GM13977 (cell line): Measurements from ENCODE around the gene SENP3.

Experiments used
- DNase-seq: peaks from one replicate; pipeline ENCODE4 v3.0.0; 2012; ENCODE audit warnings: low spot score
- CTCF ChIP-seq: IDR thresholded peaks from 2 replicates; pipeline ENCODE4 v1.5.1; 2012; ENCODE audit warnings: mild to moderate bottlenecking, control low read depth; ENCODE audit not compliant: insufficient read depth; ENCODE audit errors: extremely low read depth, missing control alignments
- in situ Hi-C: fragments of 300-500 bp; cut with MboI; formaldehyde crosslinking; loops from one replicate; pipeline ENCODE4 v1.12.0; 2022; ENCODE audit warnings: low sequenced_read_pairs, low pct_unique_long_range_greater_than_20kb, mixed read lengths, inconsistent platforms; ENCODE audit not compliant: unreplicated experiment

Gene SENP3

GRCh38 chr17:7528842-7529241 lies 32.9 kb upstream of the SENP3 start:
- DNase-seq, result no peak
- no peak for TF ChIP-seq CTCF
- in situ Hi-C loops, result no loop called here

GRCh38 chr17:7530023-7530900 lies 31.5 kb upstream of the SENP3 start:
- TF ChIP-seq CTCF, result no peak
- in situ Hi-C loops, result no loop called here
- DNase-seq, result no peak

- in situ Hi-C loops, result no loop called here
- TF ChIP-seq CTCF, result no peak
- no peak for DNase-seq
Observed at GRCh38 chr17:7538050-7538449, 23.7 kb upstream of the SENP3 start.

- in situ Hi-C loops, result no loop called here
- DNase-seq, result no peak
- TF ChIP-seq CTCF, result no peak
Observed at GRCh38 chr17:7538891-7539545, 22.7 kb upstream of the SENP3 start.

- no peak for TF ChIP-seq CTCF
- DNase-seq, result no peak
- in situ Hi-C loops, result no loop called here
Observed at GRCh38 chr17:7541074-7541621, 20.6 kb upstream of the SENP3 start.

- no peak for TF ChIP-seq CTCF
- DNase-seq, result no peak
- in situ Hi-C loops, result no loop called here
Observed at GRCh38 chr17:7544911-7545310, 16.8 kb upstream of the SENP3 start.
